GM21526 (cell line): ENCODE measurements around the gene PLCD3.

Source experiments
- ATAC-seq: cut with Tn5 transposase; IDR thresholded peaks from one replicate; pipeline ENCODE4 v1.9.1; 2021; ENCODE audit warnings: moderate library complexity; ENCODE audit not compliant: unreplicated experiment, low FRiP score

The PLCD3 gene

GRCh38 chr17:45150911-45151809 lies 18.8 kb upstream of the PLCD3 start:
- no peak for ATAC-seq

DNA sequence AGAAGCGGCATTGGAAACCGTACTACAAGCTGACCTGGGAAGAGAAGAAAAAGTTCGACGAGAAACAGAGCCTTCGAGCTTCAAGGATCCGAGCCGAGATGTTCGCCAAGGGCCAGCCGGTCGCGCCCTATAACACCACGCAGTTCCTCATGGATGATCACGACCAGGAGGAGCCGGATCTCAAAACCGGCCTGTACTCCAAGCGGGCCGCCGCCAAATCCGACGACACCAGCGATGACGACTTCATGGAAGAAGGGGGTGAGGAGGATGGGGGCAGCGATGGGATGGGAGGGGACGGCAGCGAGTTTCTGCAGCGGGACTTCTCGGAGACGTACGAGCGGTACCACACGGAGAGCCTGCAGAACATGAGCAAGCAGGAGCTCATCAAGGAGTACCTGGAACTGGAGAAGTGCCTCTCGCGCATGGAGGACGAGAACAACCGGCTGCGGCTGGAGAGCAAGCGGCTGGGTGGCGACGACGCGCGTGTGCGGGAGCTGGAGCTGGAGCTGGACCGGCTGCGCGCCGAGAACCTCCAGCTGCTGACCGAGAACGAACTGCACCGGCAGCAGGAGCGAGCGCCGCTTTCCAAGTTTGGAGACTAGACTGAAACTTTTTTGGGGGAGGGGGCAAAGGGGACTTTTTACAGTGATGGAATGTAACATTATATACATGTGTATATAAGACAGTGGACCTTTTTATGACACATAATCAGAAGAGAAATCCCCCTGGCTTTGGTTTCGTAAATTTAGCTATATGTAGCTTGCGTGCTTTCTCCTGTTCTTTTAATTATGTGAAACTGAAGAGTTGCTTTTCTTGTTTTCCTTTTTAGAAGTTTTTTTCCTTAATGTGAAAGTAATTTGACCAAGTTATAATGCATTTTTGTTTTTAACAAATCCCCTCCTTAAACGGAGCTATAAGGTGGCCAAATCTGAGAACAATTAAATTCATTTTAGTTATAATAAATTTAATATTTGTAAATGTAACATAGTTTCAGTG lies 17.7 kb upstream of the PLCD3 start:
- ATAC-seq, result no peak

DNA sequence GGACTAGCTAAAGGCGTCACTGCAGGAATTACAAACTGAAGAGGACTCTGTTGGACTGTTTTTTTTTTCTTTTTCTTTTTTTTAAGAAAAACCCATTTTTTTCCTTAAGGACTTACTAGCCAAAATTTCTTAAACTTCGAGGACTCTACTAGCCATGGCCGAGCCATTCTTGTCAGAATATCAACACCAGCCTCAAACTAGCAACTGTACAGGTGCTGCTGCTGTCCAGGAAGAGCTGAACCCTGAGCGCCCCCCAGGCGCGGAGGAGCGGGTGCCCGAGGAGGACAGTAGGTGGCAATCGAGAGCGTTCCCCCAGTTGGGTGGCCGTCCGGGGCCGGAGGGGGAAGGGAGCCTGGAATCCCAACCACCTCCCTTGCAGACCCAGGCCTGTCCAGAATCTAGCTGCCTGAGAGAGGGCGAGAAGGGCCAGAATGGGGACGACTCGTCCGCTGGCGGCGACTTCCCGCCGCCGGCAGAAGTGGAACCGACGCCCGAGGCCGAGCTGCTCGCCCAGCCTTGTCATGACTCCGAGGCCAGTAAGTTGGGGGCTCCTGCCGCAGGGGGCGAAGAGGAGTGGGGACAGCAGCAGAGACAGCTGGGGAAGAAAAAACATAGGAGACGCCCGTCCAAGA lies 16.8 kb upstream of the PLCD3 start:
- no peak for ATAC-seq

GRCh38 chr17:45148183-45149036 lies 16.1 kb upstream of the PLCD3 start, which contains the start of gene HEXIM1:
TSS of gene HEXIM1 (plus strand) at chr17:45148475. CDS start at chr17:45149191, 716 bp downstream.
- peak; percentile 58 for ATAC-seq

GRCh38 chr17:45147581-45148182 lies 15.4 kb upstream of the PLCD3 start:
- no peak for ATAC-seq

DNA sequence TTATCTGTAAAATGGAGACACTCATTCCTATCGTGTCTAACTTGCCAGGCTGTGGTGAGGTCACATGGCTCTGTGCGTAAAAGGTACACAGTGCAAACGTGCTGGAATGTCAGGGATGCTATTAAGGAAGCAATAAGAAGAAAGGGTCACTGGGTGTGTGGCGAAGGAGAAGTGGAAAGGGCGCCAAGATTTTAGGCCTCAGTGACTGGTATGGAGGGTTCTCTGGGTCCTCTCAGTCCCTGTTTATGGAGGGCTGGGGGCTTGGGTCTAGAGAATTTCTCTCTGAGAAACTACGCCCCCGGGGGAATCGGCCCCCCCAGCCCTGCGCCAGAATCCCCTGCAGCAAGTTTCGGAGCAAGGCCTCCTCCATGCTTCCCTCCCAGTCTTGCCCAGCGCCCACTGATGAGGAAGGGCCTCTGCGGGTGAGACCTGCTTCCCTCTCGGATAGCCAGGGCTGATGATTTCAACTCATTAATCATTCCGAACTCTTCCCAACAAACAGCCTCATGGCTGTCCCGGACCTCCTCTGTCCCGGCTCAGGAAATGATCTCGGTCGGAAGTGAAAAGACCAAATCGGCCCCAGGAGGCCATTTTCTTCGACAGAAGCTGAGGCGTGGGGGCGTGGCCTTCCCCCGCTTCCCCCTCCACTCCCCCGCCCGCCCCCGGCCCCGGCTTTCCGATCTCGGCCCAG lies 14.7 kb upstream of the PLCD3 start:
- no peak for ATAC-seq

GRCh38 chr17:45146592-45146889 lies 14.2 kb upstream of the PLCD3 start:
- ATAC-seq, result no peak

DNA sequence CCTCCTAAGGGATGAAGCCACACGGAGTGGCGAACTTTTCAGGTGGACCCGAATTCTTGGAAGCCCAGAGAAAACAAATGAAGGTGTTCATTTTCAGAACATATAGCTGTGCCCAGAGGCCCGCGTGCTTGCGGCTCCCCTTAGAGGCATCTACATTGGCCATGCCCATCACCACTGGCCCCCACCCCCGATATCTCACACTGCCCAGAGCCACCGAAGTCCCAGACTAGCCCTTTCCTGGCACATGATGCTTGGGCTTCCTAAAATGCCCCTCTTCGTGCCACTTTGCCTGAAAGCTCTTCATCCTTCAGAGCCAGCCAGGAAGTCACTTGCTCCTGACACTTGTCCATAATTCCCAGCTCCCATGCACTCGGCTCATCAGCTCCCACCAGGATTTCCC lies 13.9 kb upstream of the PLCD3 start:
- no peak for ATAC-seq

GRCh38 chr17:45145035-45145389 lies 12.7 kb upstream of the PLCD3 start:
- ATAC-seq, result no peak

GRCh38 chr17:45144199-45145034 lies 12.1 kb upstream of the PLCD3 start:
- ATAC-seq, result no peak

GRCh38 chr17:45143767-45144198 lies 11.5 kb upstream of the PLCD3 start:
- no peak for ATAC-seq

DNA sequence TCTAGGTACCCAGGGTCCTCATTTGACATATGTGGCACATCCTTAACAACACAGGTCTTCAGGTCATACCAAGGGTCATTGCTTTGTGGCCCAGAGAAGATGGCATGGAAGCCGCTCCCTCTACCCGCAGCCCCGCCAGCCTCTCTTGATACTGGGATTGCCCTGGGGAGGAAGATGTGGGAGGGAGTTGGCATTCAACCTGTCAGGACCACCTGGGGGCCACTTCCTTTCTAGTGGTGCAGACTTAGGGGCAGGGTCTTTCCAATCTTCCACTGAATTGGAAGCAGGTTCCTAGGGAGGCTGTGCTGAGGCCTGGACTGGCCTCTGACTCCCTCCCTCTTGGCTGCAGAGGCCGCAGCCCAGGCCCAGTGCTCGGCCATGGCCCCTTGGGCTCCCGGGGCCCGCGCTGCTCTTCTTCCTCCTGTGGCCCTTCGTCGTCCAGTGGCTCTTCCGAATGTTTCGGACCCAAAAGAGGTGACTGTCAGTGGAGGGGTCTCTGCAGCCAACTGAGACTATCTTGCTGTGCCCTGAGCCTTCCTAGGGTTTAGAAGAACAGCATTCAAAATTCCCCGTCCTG lies 10.9 kb upstream of the PLCD3 start:
- no peak for ATAC-seq

- ATAC-seq, result no peak
Measured at GRCh38 chr17:45139533-45139920, 7.2 kb upstream of the PLCD3 start.

DNA sequence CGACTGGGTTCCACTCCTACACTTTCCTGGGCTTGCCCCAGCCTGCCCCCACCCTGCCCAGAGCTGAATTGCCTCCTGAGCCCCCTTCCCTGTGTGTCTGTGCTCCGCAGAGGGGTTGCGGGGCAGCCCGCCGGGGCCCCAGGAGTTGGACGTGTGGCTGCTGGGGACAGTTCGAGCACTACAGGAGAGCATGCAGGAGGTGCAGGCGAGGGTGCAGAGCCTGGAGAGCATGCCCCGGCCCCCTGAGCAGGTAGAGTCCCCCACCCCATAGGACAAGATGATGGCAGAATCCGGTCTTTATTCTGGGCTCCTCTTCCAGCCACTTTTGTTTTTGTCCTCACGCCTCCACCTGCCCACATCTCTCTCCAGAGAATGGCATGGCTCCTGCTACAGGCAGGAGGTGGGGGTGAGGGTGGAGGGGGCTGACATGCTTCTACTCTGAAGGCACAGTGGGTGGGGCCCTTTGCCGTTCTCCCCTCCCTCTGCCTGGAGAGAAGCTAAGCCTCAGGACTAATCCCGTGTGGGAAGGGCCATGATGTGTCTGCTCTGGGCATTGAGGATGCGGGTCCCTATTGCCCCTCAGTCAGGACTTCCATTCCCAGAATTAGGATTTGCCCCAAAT lies 6.7 kb upstream of the PLCD3 start:
- no peak for ATAC-seq

DNA sequence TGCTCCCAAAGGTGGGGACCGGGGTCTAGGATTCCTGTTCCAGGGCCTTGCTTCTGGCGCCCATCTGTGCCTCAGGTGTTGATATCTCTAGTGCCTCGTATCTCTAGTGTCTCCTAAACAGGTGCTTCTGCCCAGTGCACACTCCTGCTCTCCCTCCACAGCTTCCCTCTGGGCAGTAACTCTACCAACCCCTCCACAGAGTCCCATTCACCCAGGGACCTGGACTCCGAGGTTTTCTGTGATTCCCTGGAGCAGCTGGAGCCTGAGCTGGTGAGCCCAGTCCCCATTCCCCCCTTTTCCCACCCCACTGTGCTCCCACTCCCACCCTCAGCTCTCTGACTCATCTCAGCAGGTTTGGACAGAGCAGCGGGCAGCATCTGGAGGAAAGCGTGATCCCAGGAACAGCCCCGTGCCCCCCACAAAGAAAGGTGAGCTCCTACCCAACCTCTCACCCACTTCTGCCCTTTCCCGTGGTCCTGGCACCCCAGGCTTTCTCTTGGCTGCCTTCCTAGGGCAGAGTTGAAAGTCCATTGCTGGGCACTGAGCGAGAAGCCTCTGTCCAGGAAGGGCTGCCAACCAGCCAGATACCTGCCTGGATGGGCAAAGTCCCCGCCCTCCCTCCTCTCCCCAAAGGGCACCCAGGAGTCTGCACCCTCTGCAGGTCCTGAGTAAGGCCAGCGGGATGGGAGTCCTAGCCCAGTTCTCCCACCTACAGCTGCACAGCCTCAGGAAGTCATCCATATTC lies 5.4 kb upstream of the PLCD3 start:
- ATAC-seq, result no peak

DNA sequence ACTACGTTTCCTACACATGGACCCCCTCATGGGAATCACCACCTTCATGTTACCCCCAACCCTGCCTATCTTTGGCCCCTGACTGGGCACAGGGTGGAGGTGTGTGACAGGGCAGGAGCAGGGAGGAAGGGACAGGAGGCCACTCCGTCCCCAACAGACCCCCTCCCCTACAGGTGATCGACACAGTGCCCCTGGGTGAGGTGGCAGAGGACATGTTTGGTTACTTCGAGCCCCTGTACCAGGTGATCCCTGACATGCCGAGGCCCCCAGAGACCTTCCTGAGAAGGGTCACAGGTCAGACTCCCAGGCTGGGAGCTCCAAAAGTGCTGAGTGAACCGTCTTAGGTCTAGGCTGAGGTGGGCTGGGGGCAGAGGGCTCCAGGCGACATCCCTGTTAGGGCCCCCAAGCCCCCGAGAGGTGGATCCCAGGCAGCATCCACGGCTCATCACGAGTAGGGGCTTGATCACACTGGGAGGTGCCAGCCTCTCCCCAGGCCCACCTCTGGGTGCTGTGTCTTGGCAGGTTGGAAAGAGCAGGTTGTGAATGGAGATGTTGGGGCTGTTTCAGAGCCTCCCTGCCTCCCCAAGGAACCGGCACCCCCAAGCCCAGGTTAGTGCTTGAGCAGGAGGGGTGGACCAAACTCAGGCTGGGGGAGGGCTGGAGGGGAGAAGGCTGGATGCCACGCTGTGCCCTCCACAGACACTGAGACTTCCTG lies 4.7 kb upstream of the PLCD3 start:
- ATAC-seq, result no peak
